K562 (cell line): ENCODE results near the gene TOR1A. TPM values are rescaled to one million over a fixed set of nuclear protein-coding genes. Genes with fewer than 3 reads are reported as not detected.
A peak's percentile ranks its signal among the peaks of the same experiment; 100 is the strongest.

Experiments used
- ATAC-seq: fragments of 200-7000 bp; cut with Tn5 transposase; 3 replicates; pipeline ENCODE4 v1.9.1; 2020; ENCODE audit warnings: moderate library complexity
- BruUV-seq: library from RNA; stranded (reverse); fragments of 400-500 nt; replicated peaks from 2 replicates; lab custom pipeline; 2021; lab: Mats Ljungman, UMichigan
- CTCF ChIA-PET: fragments of 300-600 bp; formaldehyde crosslinking; extraction: SDS; loops from one replicate; lab custom pipeline; 2021; ENCODE audit warnings: low intra/inter-chr PET ratio; lab: Yijun Ruan, JAX
- POLR2A ChIA-PET: fragments of 300-600, 350-650 bp; sonication (Branson Sonifier 250); formaldehyde crosslinking; extraction: SDS; loops from one replicate; lab custom pipeline; 2021; ENCODE audit warnings: antibody characterized with exemption, inconsistent platforms; lab: Yijun Ruan, JAX
- DNase-seq, 4 experiments: peaks; one replicate each; pipeline versions ENCODE4 v3.0.0 to v3.0.0-alpha.2; 2011 to 2018; ENCODE audit warnings: low spot score in 3 of 4, mixed read lengths in 3 of 4; ENCODE audit errors: extremely low read depth in 1 of 4
- FAIRE-seq: peaks from 2 replicates; lab custom pipeline; 2011; peaks lifted over from hg19 to GRCh38; lab: Jason Lieb, UNC
- H2AFZ ChIP-seq: 2 replicates; pipeline ENCODE4 v1.6.0; 2011; ENCODE audit warnings: low read depth, low read length, control low read depth, inconsistent platforms
- H3K27ac ChIP-seq: fragments of 200-600 bp; 3 replicates; pipeline ENCODE4 v1.8.0; 2011; ENCODE audit warnings: low read depth, mild to moderate bottlenecking, control low read depth, inconsistent platforms, low read length, moderate library complexity, mixed read lengths; ENCODE audit errors: extremely low read depth
- H3K27me3 ChIP-seq, 2 experiments: fragments of 300-600 bp in 1 of 2; 2 replicates in 1 of 2; 3 replicates in 1 of 2; pipeline versions ENCODE4 v1.6.0 to v1.8.0; 2011; ENCODE audit warnings: inconsistent platforms in 2 of 2, low read length in 2 of 2, mild to moderate bottlenecking in 1 of 2, mixed read lengths in 1 of 2, moderate library complexity in 1 of 2; ENCODE audit not compliant: control insufficient read depth in 2 of 2, insufficient read depth in 2 of 2
- H3K36me3 ChIP-seq: fragments of 300-600 bp; 3 replicates; pipeline ENCODE4 v1.8.0; 2011; ENCODE audit warnings: mild to moderate bottlenecking, low read length, inconsistent platforms; ENCODE audit not compliant: control insufficient read depth, insufficient read depth
- H3K4me1 ChIP-seq, 2 experiments: fragments of 200-600 bp in 1 of 2; replicated peaks in 1 of 2; 2 replicates in 1 of 2; 3 replicates in 1 of 2; pipeline versions ENCODE4 v1.5.1 to v1.8.0; 2011; ENCODE audit warnings: inconsistent platforms in 2 of 2, low read length in 2 of 2, mild to moderate bottlenecking in 1 of 2, mixed read lengths in 1 of 2, moderate library complexity in 1 of 2; ENCODE audit not compliant: control insufficient read depth in 2 of 2, insufficient read depth in 2 of 2
- H3K4me2 ChIP-seq: 2 replicates; pipeline ENCODE4 v1.6.1; 2011; ENCODE audit warnings: low read length, control low read depth, inconsistent platforms, mixed read lengths; ENCODE audit not compliant: insufficient read depth
- H3K4me3 ChIP-seq: fragments of 200-600 bp; sonication (generic), shearing (Covaris generic); 2 replicates; pipeline ENCODE4 v1.5.1; 2016; ENCODE audit warnings: control low read depth, inconsistent platforms
- H3K79me2 ChIP-seq: fragments of 200-600 bp; 3 replicates; pipeline ENCODE4 v1.8.0; 2011; ENCODE audit warnings: low read length, inconsistent platforms; ENCODE audit not compliant: control insufficient read depth, insufficient read depth
- H3K9ac ChIP-seq, 2 experiments: 2 replicates each; pipeline versions ENCODE4 v1.6.0 to v1.6.1; 2011; ENCODE audit warnings: low read depth in 2 of 2, low read length in 2 of 2, control low read depth in 1 of 2, inconsistent platforms in 1 of 2, mild to moderate bottlenecking in 1 of 2, mixed read lengths in 1 of 2; ENCODE audit not compliant: insufficient read depth in 1 of 2
- H3K9me1 ChIP-seq: one replicate; pipeline ENCODE4 v1.6.0; 2011; ENCODE audit warnings: inconsistent platforms, mild to moderate bottlenecking, low read length, moderate library complexity; ENCODE audit not compliant: control insufficient read depth, insufficient read depth
- H3K9me3 ChIP-seq: replicated peaks from 2 replicates; pipeline ENCODE4 v1.5.1; 2011; ENCODE audit warnings: low read depth, low read length, inconsistent platforms; ENCODE audit not compliant: control insufficient read depth, insufficient read depth
- H4K20me1 ChIP-seq: replicated peaks from 2 replicates; pipeline ENCODE4 v1.6.1; 2011; ENCODE audit warnings: low read length, inconsistent platforms, mixed read lengths; ENCODE audit not compliant: control insufficient read depth, insufficient read depth
- DDX20 ChIP-seq: fragments of 450-650 bp; IDR thresholded peaks from 2 replicates; pipeline ENCODE4 v1.6.1; 2016; ENCODE audit warnings: missing genetic modification characterization, low read depth, mild to moderate bottlenecking, missing compliant biosample characterization, moderate library complexity
- POLR2G ChIP-seq: fragments of 200-400 bp; formaldehyde crosslinking; IDR thresholded peaks from 2 replicates; pipeline ENCODE4 v1.6.1; 2017; ENCODE audit warnings: low read depth, mild to moderate bottlenecking, antibody characterized with exemption, low read length, moderate library complexity
- RAD51 ChIP-seq: fragments of 450-650 bp; IDR thresholded peaks from 2 replicates; pipeline ENCODE4 v1.7.1; 2016; ENCODE audit warnings: low read depth, mild to moderate bottlenecking, borderline replicate concordance
- SPI1 ChIP-seq: IDR thresholded peaks from 2 replicates; pipeline ENCODE4 v1.6.1; 2011; ENCODE audit warnings: low read depth, low read length, control low read depth, borderline replicate concordance
- TFE3 ChIP-seq: fragments of 450-650 bp; formaldehyde crosslinking; IDR thresholded peaks from 2 replicates; pipeline ENCODE4 v1.4.0; 2020; ENCODE audit warnings: mild to moderate bottlenecking, mixed read lengths
- ZBTB11 ChIP-seq, 3 experiments: fragments of 200-800 bp in 1 of 3; fragments of 250-450 bp in 1 of 3; fragments of 450-650 bp in 1 of 3; sonication (Bioruptor Pico) in 1 of 3; sonication (Bioruptor generic) in 1 of 3; formaldehyde crosslinking in 1 of 3; IDR thresholded peaks; 2 replicates each; pipeline versions ENCODE4 v1.6.1 to v1.8.0; 2016 to 2022; ENCODE audit warnings: mild to moderate bottlenecking in 2 of 3, missing genetic modification characterization in 2 of 3, missing compliant biosample characterization in 1 of 3, moderate library complexity in 1 of 3
- whole genome bisulfite sequencing: fragments of 100-300 bp; shearing (Covaris generic); methylation state at CpG from one replicate; pipeline ENCODE4 v1.1.6; 2016; ENCODE audit warnings: low coverage, mixed read lengths; ENCODE audit not compliant: insufficient coverage; ENCODE audit errors: missing lambda C conversion rate; 5-methylcytosine and 5-hydroxymethylcytosine counted together
- in situ Hi-C: fragments of 300-500 bp; cut with MboI; formaldehyde crosslinking; loops from 4 replicates; pipeline ENCODE4 v1.15.0; 2018; ENCODE audit warnings: inconsistent platforms, mixed read lengths
- intact Hi-C: fragments of 100-400 bp; cut with micrococcal nuclease; formaldehyde crosslinking; loops from 2 replicates; pipeline ENCODE4 v1.14.2; 2022
- polyA plus RNA-seq, 8 experiments: library from polyadenylated mRNA; depleted of rRNA in 4 of 8; stranded (reverse) in 5 of 8; unstranded in 3 of 8; fragments of >200 nt; fragmentation: Nextera tagmentation in 2 of 8; fragmentation: Illumina TruSeq in 1 of 8; extraction: Ambion mirVana in 2 of 8; extraction: Trizol in 1 of 8; gene quantifications; 2 replicates each; pipeline versions ENCODE4 v1.2.1 to v1.2.3, GENCODE V29; 2011 to 2014; ENCODE audit warnings: inconsistent platforms in 1 of 8, missing spikeins in 1 of 8
- total RNA-seq, 7 experiments: library from RNA; depleted of rRNA in 6 of 7; stranded (reverse); fragments of >200 nt in 6 of 7; fragmentation: Illumina TruSeq in 2 of 7; extraction: Trizol in 2 of 7; gene quantifications; 2 replicates each; pipeline versions ENCODE4 v1.2.1 to v1.2.3, GENCODE V29; 2011 to 2021; ENCODE audit warnings: low replicate concordance in 1 of 7

The TOR1A gene
- total and polyA plus RNA-seq, 9 of the 15 experiments (the other 6 are each of a cell fraction or from before 2014, with no cell fraction given) = 4.5 to 85.8 (median 51.3) TPM

GRCh38 chr9:129848712-129849441 lies 24.9 kb upstream of the TOR1A start:
- no TSS peak for BruUV-seq
- Histone ChIP-seq H3K9me1 (no peaks in the 10 kb centered on the region), H3K9ac (peak overlapping the region in 1 of 2 experiments; percentile 75; a peak in 2 of 4 replicates), H4K20me1 (no peaks in the 10 kb centered on the region), H3K4me2 (no peak overlapping the region), H2AFZ (no peak overlapping the region), H3K9me3 (no peaks in the 10 kb centered on the region)
- ATAC-seq (peak; percentile 33), DNase-seq (no peak)
- CTCF ChIA-PET = no interaction called here
- TF ChIP-seq POLR2G (0 out of 2 replicates have a peak, but pooled peaks have one; percentile 9), ZBTB11 (CRISPR knock-in tag; IDR thresholded peaks at IDR 0.05) (no peak), SPI1 (no peak), DDX20 (no peak), TFE3 (peak; percentile 88), RAD51 (peak; percentile 18; the same call in 1 of the 2 replicates)
- TF ChIP-seq, all 486 proteins: peak for 3
- no peak overlapping the region for H3K4me3 ChIP-seq
- POLR2A ChIA-PET = interaction anchor here (0.7 to 7.5 kb wide), 6 partner anchors 12 to 688 kb away, joined by 3 to 91 read pairs (median 4); partner anchors contain the start of genes C9orf78 and USP20
- H3K36me3 ChIP-seq = peaks cover 56% of the 10 kb centered on the region
- intact Hi-C loops = no loop called here
- WGBS = 75% methylated on average over 4 of the region's 4 CpGs
- peak overlapping the region; percentile 16; the same call in 1 of the 3 replicates for H3K27ac ChIP-seq
- peaks cover 6% of the 10 kb centered on the region; the same call in 2 of the 3 replicates for H3K79me2 ChIP-seq
- no peaks in the 10 kb centered on the region for H3K27me3 ChIP-seq
- in situ Hi-C loops = no loop called here
- no peak for FAIRE-seq
- peaks cover 0 to 7% of the 10 kb centered on the region in 2 experiments; a peak in 2 of 5 replicates for H3K4me1 ChIP-seq
